IPS-15b (cell line): Measurements from ENCODE around the gene OR8B4.
"Not testable (repeated sequence)": the region's sequence is repeated elsewhere in the genome, so short reads cannot be mapped to it uniquely, and the experiment has no call there.

Experiments
- H3K27me3 ChIP-seq: one replicate; pipeline ENCODE4 v1.6.1; 2013; ENCODE audit warnings: low read length; ENCODE audit not compliant: control insufficient read depth, insufficient read depth
- H3K36me3 ChIP-seq: one replicate; pipeline ENCODE4 v1.6.1; 2013; ENCODE audit warnings: low read length; ENCODE audit not compliant: control insufficient read depth, insufficient read depth
- H3K4me1 ChIP-seq: one replicate; pipeline ENCODE4 v1.6.1; 2013; ENCODE audit warnings: mild to moderate bottlenecking, low read length; ENCODE audit not compliant: control insufficient read depth, insufficient read depth
- H3K4me3 ChIP-seq: one replicate; pipeline ENCODE4 v1.5.1; 2013; ENCODE audit warnings: low read depth, low read length
- H3K9ac ChIP-seq: one replicate; pipeline ENCODE4 v1.6.1; 2013; ENCODE audit warnings: low read depth, mild to moderate bottlenecking, low read length
- H3K9me3 ChIP-seq: one replicate; pipeline ENCODE4 v1.6.1; 2013; ENCODE audit warnings: mild to moderate bottlenecking, low read length; ENCODE audit not compliant: control insufficient read depth, insufficient read depth

OR8B4 gene

DNA sequence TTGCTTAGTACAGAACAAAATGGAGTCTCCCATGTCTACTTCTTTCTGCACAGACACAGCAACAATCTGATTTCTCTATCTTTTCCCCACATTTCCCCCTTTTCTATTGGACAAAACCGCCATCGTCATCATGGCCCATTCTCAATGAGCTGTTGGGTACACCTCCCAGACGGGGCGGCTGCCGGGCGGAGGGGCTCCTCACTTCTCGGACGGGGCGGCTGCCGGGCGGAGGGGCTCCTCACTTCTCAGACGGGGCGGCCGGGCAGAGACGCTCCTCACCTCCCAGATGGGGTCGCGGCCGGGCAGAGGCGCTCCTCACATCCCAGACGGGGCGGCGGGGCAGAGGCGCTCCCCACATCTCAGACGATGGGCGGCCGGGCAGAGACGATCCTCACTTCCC, 21.5 kb downstream of the OR8B4 start:
- not testable (repeated sequence) for H3K9ac ChIP-seq, H3K9me3 ChIP-seq, H3K27me3 ChIP-seq, H3K4me1 ChIP-seq, H3K4me3 ChIP-seq, H3K36me3 ChIP-seq

DNA sequence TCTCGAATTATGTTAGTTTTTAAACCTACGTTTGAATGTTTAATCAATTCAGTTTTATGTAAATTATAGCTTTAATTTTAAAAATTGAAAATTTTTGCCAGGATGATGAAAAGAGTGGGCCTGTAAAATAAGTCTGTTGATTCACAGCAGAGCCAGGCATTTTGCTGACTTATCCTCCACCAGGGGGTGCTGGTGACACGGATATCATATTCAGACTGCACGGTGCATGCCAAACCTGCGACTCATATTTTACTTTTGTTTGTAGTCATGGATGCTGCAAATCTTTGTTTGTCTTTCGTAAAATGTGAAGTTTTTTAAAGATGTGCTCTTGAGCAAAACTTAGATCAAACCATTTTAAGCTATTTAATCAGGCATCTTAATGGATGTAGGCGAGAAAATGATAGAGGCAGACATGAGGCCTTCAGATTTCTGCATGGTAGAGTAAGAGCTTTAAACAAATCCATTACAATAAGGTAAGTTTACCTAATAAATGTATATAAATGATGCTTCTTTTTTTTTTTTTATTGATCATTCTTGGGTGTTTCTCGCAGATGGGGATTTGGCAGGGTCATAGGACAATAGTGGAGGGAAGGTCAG, 22.2 kb downstream of the OR8B4 start:
- Histone ChIP-seq H3K4me1 (no peaks in the 10 kb centered on the region), H3K36me3 (no peaks in the 10 kb centered on the region), H3K4me3 (no peak overlapping the region), H3K27me3 (no peaks in the 10 kb centered on the region), H3K9me3 (no peaks in the 10 kb centered on the region), H3K9ac (no peak overlapping the region)

DNA sequence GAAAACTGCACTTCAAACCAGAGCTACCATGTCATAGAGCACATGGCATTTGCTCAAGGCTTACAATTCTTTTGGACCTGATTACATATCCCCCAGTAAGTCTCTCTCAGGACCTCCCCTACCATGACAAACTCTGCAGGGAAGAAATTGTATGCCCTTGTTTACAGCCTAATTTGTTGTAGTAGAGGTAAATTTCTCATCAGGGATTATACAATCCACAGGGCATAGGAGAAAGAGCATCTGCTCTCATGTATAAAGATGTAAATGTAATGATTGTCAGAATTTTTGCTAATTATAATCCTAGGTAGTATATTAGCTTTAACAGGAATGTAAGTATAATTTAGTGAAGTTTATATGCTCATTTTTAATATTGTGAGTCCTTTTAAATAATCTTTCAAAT, 25.7 kb downstream of the OR8B4 start, which contains the start of gene OR8B3:
OR8B3 (minus strand) TSS at position 101 of the 400 bp plus-strand sequence. CDS start 1,673 bp downstream, outside the sequence.
- no peak within 1 kb of the TSS for H3K9ac ChIP-seq
- no peaks in the 10 kb centered on the region for H3K9me3 ChIP-seq
- no peak within 1 kb of the TSS for H3K4me3 ChIP-seq
- no peaks in the 10 kb centered on the region for H3K36me3 ChIP-seq
- H3K27me3 ChIP-seq = no peaks in the 10 kb centered on the region
- H3K4me1 ChIP-seq = no peaks in the 10 kb centered on the region

DNA sequence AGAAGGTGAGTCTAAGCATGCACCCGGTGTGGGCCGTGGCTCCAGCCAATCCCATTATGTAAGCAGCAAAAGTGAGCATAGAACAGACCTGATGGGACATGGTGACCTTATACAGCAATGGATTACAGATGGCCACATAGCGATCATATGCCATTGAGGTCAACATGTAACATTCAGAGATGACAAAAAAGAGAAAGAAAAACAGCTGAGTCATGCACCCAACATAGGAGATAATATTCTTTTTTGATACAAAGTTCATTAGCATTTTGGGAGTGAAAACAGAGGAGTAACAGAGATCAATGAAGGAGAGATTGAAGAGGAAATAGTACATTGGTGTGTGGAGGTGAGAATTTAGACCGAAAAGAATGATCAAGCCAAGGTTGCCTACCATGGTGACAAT, 27.8 kb downstream of the OR8B4 start:
- H3K4me3 ChIP-seq, H3K9me3 ChIP-seq, H3K36me3 ChIP-seq, H3K4me1 ChIP-seq, H3K9ac ChIP-seq, H3K27me3 ChIP-seq: not testable (repeated sequence)

DNA sequence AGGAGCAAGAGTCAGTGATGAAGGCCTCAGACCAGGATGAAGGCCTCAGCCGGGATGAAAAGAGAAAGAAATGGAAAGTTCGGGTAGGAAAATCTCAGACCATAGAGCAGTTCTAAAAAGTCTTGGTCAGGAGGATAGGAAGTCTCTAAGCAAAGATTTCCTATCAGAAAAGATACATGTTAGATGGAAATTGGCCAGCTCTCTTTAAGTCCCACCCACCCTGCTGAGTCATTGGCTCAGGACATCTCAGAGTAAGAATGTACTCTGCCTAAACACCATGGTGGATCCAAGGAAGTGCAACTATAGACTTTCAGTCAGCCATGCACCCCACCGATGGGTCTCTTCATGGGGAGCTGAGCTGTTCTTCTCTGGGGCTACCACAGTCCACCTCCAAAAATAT, 30.3 kb downstream of the OR8B4 start:
- Histone ChIP-seq H3K4me3 (no peak overlapping the region), H3K4me1 (no peaks in the 10 kb centered on the region), H3K9ac (no peak overlapping the region), H3K27me3 (no peaks in the 10 kb centered on the region), H3K9me3 (no peaks in the 10 kb centered on the region), H3K36me3 (no peaks in the 10 kb centered on the region)

DNA sequence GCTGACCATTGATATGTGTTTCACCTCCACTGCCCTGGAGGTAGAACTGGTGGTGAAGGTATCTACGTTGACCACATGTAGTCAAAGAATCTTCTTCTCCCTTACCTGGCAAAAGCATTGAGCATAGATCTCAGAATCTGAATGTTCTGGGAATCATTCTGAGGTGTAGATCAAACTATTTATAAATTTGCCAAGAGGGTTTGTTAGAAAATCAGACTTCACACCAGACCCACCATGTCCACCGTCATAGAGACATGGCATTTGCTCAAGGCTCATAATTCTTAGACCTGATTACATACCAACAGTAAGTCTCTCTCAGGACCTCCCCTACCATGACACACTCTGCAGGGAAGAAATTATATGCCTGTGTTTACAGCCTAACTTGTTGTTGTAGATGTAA, 40.3 kb downstream of the OR8B4 start, which contains the start of gene OR8B2:
OR8B2 (minus strand) TSS at position 101 of the 400 bp plus-strand sequence. CDS start 1,156 bp downstream, outside the sequence.
- no peak within 1 kb of the TSS for H3K9ac ChIP-seq
- no peaks in the 10 kb centered on the region for H3K36me3 ChIP-seq
- no peaks in the 10 kb centered on the region for H3K4me1 ChIP-seq
- no peaks in the 10 kb centered on the region for H3K9me3 ChIP-seq
- H3K4me3 ChIP-seq = no peak within 1 kb of the TSS
- no peaks in the 10 kb centered on the region for H3K27me3 ChIP-seq

DNA sequence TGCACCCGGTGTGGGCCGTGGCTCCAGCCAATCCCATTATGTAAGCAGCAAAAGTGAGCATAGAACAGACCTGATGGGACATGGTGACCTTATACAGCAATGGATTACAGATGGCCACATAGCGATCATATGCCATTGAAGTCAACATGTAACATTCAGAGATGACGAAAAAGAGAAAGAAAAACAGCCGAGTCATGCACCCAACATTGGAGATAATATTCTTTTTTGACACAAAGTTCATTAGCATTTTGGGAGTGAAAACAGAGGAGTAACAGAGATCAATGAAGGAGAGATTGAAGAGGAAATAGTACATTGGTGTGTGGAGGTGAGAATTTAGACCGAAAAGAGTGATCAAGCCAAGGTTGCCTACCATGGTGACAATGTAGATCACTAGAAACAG, 41.8 kb downstream of the OR8B4 start:
- H3K4me3 ChIP-seq, H3K9ac ChIP-seq, H3K9me3 ChIP-seq, H3K36me3 ChIP-seq, H3K27me3 ChIP-seq, H3K4me1 ChIP-seq: not testable (repeated sequence)

DNA sequence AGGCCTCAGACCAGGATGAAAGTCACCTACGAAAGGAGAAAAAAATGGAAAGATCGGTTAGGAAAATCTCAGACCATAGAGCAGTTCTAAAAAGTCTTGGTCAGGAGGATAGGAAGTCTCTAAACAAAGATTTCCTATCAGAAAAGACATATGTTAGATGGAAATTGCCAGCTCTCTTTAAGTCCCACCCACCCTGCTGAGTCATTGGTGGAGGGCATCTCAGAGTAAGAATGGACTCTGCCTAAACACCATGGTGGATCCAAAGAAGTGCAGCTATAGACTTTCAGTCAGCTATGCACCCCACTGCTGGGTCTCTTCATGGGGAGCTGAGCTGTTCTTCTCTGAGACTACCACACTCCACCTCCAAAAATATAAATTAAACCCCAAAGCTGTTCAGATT, 44.1 kb downstream of the OR8B4 start:
- no peak overlapping the region for H3K9ac ChIP-seq
- no peaks in the 10 kb centered on the region for H3K36me3 ChIP-seq
- no peaks in the 10 kb centered on the region for H3K27me3 ChIP-seq
- no peaks in the 10 kb centered on the region for H3K9me3 ChIP-seq
- H3K4me3 ChIP-seq = no peak overlapping the region
- H3K4me1 ChIP-seq = no peaks in the 10 kb centered on the region

DNA sequence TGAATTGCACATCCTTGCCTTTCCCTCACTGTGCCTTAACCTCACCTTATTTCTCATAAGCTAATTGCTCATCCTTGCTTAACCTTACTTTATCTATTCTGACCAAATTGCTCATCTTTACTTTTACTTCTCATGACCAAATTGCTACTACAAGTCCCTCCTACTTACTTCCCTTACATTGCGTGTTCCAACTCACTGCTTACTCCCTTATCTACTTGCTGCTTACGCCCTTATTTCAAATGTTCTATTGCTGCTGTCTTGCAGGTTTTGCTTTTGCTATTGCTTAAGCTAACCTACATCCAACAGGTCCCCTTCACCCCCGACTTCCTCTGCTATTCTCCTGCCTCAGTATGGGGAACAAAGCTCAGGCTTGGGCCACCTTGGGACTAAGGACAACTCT, 48.4 kb downstream of the OR8B4 start:
- Histone ChIP-seq H3K9ac (no peak overlapping the region), H3K4me1 (no peaks in the 10 kb centered on the region), H3K36me3 (no peaks in the 10 kb centered on the region), H3K27me3 (no peaks in the 10 kb centered on the region), H3K4me3 (no peak overlapping the region), H3K9me3 (no peaks in the 10 kb centered on the region)
